ENCODE measurements around the gene ZNF853.
"Not testable (repeated sequence)": the region's sequence is repeated elsewhere in the genome, so short reads cannot be mapped to it uniquely, and the experiment has no call there.

Gene ZNF853

DNA sequence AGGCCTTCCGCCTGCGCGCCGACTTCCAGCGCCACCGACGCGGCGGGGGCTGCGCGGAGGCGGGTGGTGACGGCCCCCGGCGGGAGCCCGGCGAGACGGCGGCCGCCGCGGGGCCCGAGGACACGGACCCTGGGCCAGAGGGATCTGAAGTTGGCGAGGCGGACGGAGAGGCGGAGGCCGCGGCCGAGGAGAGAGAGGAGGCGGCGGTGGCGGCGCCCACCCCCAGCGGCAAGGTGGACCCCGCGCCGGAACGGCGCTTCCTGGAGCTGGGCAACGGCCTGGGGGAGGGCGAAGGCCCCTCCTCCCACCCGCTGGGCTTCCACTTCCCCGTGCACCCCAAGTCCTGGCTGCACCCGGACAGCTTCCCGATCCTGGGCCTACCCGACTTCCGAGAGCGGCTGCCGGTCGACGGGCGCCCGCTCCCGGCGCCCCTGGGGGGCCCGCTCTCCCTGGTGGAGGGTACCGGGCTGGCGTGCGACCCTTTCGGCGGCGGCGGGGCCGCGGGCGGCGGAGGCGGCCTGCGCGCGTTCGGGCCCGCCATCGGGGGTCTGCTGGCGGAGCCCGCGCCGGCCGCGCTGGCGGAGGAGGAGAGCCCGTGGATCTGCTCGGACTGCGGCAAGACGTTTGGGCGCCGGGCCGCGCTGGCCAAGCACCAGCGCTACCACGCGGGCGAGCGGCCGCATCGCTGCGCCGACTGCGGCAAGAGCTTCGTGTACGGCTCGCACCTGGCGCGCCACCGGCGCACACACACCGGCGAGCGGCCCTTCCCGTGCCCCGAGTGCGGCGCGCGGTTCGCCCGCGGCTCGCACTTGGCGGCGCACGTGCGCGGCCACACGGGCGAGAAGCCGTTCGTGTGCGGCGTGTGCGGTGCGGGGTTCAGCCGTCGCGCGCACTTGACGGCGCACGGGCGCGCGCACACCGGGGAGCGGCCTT lies 37.9 kb downstream of the ZNF853 start:
- DNase-seq = no peak

DNA sequence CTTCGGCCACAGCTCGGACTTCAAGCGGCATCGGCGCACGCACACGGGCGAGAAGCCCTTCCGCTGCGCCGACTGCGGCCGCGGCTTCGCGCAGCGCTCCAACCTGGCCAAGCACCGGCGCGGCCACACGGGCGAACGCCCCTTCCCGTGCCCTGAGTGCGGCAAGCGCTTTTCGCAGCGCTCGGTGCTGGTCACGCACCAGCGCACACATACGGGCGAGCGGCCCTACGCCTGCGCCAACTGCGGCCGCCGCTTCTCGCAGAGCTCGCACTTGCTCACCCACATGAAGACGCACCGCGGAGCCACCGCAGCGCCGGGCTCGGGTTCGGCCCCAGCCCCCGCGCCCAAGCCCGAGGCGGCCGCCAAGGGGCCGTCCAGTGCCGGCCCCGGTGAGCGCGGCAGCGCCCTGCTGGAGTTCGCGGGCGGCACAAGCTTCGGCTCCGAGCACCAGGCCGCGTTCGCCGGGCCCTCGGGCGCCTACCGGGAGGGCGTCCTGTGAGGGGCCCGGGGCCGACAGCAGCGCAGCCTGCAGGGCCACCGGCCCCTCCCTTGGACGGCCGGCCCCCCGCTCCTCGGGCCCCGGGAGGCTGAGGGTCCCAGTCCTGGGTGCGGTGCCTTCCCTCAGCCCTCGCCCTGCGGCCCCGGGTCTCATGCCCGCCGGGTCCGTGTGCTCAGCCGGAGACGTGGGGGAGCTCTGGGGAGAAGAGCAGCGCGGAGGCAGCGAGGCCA lies 38.9 kb downstream of the ZNF853 start:
- no peak for DNase-seq

DNA sequence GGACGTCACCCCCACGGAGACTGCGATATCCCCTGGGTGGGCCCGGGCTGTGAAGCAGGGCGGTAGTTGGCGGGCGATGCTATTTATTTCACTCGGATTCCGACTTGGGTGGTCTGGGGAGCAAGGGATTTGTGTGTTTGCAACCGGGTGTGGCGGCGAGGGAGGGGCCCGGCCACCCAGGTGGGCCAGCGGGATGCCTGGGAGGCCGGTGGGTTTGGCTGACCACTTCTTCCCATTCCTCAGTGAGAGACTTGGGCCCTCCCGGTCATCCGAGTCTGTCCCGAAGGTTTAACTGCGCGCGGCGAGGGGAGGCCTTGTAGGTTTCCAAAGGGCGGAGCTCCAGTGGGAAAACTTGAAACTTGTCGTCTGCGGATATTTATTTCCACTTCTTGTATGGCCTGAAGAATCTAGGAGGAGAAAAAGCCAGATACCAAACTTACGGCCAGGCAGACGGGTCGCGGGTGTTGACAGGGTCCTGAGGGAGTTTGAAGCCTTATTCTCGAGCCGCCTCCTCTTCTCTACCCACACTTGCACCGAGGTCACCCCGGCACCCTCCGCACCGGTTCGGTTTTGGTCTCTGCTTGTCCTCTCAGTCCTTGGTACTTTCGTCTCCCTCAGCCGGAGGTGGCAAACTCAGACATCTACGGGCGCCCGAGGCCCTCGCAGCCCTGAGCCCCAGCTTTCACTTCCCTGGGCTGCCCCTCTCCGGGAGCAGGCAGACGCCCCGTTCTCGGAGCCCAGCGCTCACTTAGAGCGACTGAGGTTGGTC lies 39.6 kb downstream of the ZNF853 start:
- DNase-seq = no peak

DNA sequence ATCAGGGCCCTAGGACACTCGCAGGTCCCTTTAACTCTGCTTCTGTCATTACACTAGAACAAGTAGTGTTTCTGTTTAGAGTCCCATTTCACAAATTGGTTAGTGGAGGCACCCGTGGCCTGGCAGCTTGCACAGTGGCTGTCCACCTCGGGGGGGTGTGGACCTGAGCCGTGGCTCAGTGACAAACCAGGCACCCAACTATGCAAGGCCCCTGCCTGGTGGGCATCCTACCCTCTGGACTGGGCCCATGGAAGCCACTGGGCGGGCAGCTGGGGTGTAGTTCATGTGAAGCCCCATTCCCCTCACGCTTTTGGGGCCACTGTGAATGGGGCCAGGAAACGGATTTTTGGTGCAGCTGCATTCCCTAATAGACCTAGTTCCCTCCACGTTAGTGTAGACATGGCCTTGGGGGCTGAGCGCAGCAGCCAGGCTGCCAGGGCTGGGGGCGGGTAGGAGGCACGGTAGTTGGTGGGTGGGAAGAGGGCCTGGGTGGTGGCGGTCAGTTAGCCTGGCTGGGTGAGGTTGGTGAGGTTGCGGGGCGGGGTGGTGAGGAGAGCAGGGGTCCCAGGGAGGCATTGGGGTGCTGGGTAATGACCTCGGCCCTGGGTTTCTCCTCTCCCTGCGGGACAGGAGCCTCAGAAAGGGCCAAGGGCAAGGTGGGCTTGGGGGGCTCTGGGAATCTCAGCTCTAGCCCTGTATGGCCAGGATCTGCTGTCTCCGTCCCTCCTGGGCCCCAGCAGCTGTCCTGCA lies 40.4 kb downstream of the ZNF853 start:
- DNase-seq = no peak

DNA sequence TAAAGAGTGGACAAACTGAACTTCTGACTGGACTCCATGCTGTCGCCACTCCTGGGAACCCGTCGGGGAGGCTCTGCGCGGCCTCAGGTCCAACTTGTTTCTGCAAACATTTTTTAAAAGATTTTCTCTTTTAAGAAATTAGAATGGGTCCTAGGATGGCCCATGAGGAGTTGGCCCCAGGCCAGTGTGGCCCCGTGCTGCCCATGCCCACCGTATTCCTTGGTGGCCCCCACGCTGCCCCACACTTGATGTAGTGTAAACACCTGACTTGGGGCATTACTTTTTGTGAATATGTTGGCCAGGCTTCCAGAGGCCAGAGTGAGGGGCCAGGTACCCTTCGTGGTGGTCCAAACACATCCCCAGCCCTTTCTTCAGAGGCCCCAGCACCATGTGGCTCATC lies 41.0 kb downstream of the ZNF853 start:
- DNase-seq = no peak

DNA sequence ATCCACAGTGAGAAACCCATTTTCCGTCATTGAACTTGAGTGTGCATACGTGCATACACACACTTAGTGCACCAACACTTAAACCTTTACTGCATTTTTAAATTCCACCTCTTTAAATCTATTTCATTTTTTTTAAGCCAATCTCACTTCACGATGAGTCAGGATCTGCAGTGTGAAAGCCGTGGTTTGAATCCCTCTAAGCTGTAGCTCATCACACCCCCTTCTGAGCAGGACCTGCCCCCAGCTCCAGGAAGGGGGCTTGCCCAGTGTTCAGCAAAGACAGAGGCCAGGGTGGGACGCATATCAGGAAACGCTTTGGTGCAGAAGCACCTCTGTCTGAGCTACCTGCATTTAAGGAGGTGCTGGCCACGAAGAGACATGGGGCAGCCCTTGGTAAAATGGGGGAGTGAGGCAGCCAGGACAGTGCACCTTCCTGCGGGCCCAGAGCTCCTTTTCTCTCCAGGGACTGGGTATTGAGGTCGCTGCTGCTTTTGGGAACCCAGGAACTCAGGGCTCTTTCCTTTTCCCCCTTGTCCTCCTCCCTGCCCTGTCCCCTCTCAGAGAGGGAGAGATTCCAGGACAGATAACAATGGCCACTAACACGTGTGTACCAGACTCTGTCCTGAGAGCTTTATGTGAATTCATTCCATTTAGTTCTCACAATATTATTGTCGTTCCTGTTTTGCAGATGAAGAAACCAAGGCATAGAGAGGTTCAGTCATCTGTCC lies 43.4 kb downstream of the ZNF853 start:
- DNase-seq = no peak

DNA sequence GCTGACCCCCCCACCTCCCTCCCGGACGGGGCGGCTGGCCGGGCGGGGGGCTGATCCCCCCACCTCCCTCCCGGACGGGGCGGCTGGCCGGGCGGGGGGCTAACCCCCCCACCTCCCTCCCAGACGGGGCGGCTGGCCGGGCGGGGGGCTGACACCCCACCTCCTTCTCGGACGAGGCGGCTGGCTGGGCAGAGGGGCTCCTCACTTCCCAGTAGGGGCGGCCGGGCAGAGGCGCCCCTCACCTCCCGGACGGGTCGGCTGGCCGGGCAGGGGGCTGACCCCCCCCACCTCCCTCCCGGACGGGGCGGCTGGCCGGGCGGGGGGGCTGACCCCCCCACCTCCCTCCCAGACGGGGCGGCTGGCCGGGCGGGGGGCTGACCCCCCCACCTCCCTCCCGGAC lies 55.4 kb downstream of the ZNF853 start:
- DNase-seq = not testable (repeated sequence)
